Smooth muscle cell (in vitro differentiated cells): ENCODE results near the gene IMMP2L. TPM values are rescaled to one million over a fixed set of nuclear protein-coding genes. Genes with fewer than 3 reads are reported as not detected.

Experiments
- DNase-seq: peaks from one replicate; lab custom pipeline; 2025; ENCODE audit not compliant: unreplicated experiment; lab: John Stamatoyannopoulos, UW
- H2AFZ ChIP-seq: fragments of 200-600 bp; sonication (generic); 2 replicates; pipeline ENCODE4 v1.6.0; 2016; ENCODE audit warnings: antibody characterized with exemption, low read depth, mild to moderate bottlenecking
- H3F3A ChIP-seq: fragments of 200-600 bp; sonication (generic); 2 replicates; pipeline ENCODE4 v1.6.0; 2017; ENCODE audit warnings: antibody characterized with exemption, low read depth
- H3K27ac ChIP-seq: fragments of 200-600 bp; sonication (generic); 2 replicates; pipeline ENCODE4 v1.5.1; 2016; ENCODE audit warnings: low read depth, mild to moderate bottlenecking
- H3K27me3 ChIP-seq: fragments of 200-600 bp; sonication (generic); 2 replicates; pipeline ENCODE4 v1.6.1; 2016; ENCODE audit warnings: low read depth, mild to moderate bottlenecking
- H3K36me3 ChIP-seq: fragments of 200-600 bp; sonication (generic); 2 replicates; pipeline ENCODE4 v1.5.1; 2016; ENCODE audit warnings: low read depth
- H3K4me1 ChIP-seq: fragments of 200-600 bp; sonication (generic); 2 replicates; pipeline ENCODE4 v1.5.1; 2016; ENCODE audit warnings: low read depth
- H3K4me2 ChIP-seq: fragments of 200-600 bp; sonication (generic); 2 replicates; pipeline ENCODE4 v1.6.0; 2016; ENCODE audit warnings: mild to moderate bottlenecking
- H3K4me3 ChIP-seq: fragments of 200-600 bp; sonication (generic); 2 replicates; pipeline ENCODE4 v1.5.1; 2016; ENCODE audit warnings: mild to moderate bottlenecking
- H3K79me2 ChIP-seq: fragments of 200-600 bp; sonication (generic); 2 replicates; pipeline ENCODE4 v1.6.0; 2016; ENCODE audit warnings: low read depth, mild to moderate bottlenecking
- H3K9ac ChIP-seq: fragments of 200-600 bp; sonication (generic); 2 replicates; pipeline ENCODE4 v1.6.0; 2016; ENCODE audit warnings: low read depth
- H3K9me3 ChIP-seq: fragments of 200-600 bp; sonication (generic); replicated peaks from 2 replicates; pipeline ENCODE4 v1.5.1; 2016; ENCODE audit warnings: low read depth
- H4K20me1 ChIP-seq: fragments of 200-600 bp; sonication (generic); 2 replicates; pipeline ENCODE4 v1.6.0; 2016; ENCODE audit warnings: low read depth
- WGBS: methylation state at CpG from one replicate; pipeline ENCODE4 v1.1.7; 2016; ENCODE audit warnings: low lambda C conversion rate; 5-methylcytosine and 5-hydroxymethylcytosine counted together
- polyA plus RNA-seq: library from polyadenylated mRNA; unstranded; fragments of >200 nt; fragmentation: Nextera tagmentation; extraction: Ambion mirVana; gene quantifications from 2 replicates; pipeline ENCODE4 v1.2.1, GENCODE V29; 2016
- total RNA-seq: library from RNA; depleted of rRNA; stranded (reverse); fragments of >200 nt; gene quantifications from 2 replicates; pipeline ENCODE4 v1.2.3, GENCODE V29; 2014
- TF ChIP-seq, protein P1 (sequence below): fragments of 200-600 bp; sonication (generic); IDR thresholded peaks from 2 replicates; pipeline ENCODE4 v1.5.1; 2017; ENCODE audit warnings: borderline replicate concordance, mild to moderate bottlenecking, antibody characterized with exemption; ENCODE audit not compliant: insufficient read depth, poor library complexity, severe bottlenecking

The IMMP2L gene
- total and polyA plus RNA-seq, 2 experiments from 2014 or later: 10.9 to 11.1 TPM

DNA sequence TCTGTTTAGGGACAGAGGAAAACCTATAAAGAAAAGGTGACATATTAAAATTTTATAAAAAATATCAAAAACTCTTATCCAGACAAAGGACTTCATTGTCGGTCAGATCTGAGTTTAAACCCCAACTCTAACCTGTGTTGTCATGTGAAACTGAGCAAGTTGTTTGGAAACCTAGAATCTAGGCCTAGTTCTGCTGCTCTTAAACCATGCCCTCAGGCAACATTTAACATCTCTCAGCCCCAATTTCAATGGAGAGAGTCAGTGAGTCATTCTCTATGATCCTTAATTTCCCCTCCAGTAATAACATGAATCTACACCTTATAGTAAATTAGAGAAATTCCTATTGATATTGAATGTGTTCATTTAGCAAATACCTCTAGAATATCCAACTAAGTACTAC is 192.3 kb downstream of the IMMP2L start:
- Histone ChIP-seq H3K4me3 (no peak overlapping the region), H4K20me1 (no peaks in the 10 kb centered on the region), H3K9me3 (no peaks in the 10 kb centered on the region), H3K9ac (no peak overlapping the region), H3K36me3 (no peaks in the 10 kb centered on the region), H3F3A (no peaks in the 10 kb centered on the region), H3K79me2 (no peaks in the 10 kb centered on the region), H3K4me2 (no peak overlapping the region), H3K27ac (no peak overlapping the region), H2AFZ (no peak overlapping the region), H3K27me3 (no peaks in the 10 kb centered on the region), H3K4me1 (no peaks in the 10 kb centered on the region)
- no peak for DNase-seq
- TF ChIP-seq, protein P1, sequence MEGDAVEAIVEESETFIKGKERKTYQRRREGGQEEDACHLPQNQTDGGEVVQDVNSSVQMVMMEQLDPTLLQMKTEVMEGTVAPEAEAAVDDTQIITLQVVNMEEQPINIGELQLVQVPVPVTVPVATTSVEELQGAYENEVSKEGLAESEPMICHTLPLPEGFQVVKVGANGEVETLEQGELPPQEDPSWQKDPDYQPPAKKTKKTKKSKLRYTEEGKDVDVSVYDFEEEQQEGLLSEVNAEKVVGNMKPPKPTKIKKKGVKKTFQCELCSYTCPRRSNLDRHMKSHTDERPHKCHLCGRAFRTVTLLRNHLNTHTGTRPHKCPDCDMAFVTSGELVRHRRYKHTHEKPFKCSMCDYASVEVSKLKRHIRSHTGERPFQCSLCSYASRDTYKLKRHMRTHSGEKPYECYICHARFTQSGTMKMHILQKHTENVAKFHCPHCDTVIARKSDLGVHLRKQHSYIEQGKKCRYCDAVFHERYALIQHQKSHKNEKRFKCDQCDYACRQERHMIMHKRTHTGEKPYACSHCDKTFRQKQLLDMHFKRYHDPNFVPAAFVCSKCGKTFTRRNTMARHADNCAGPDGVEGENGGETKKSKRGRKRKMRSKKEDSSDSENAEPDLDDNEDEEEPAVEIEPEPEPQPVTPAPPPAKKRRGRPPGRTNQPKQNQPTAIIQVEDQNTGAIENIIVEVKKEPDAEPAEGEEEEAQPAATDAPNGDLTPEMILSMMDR: no peak
- 88% methylated on average over 1 of the region's 1 CpG for WGBS

DNA sequence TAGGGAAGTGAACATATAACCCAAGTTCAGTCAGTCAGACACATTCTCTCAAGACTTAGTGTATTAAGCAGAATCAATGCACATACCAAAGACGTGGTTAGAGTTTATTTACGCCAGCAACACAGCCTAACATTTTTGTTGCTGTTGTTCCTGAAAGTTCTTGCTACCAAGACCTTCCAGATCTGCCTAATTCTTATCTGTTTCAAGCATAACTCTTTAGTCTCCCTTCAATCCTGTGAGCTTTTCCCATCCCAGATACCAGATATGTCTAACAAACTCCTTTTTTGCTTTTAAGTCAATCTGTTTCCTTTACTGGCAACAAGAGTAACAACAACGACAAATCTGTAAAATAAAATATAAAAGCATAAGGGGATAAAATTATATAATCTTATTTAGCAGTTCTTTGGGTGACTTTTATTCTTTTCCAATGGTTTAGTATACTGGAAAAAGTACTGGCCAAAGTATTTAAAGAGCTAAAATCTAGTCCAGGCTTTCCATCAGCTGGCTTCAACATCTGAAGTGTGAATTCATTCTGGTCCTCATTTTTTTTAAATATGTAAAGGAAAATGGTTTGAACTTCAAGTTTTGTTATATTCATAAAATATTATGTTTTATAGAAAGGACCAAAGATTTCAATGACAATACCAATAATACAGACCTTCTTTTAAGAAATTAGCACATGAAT is 193.8 kb downstream of the IMMP2L start:
- TF ChIP-seq, protein P1: no peak
- no peaks in the 10 kb centered on the region for H3F3A ChIP-seq
- no peak overlapping the region for H3K4me2 ChIP-seq
- no peaks in the 10 kb centered on the region for H3K79me2 ChIP-seq
- H3K36me3 ChIP-seq: no peaks in the 10 kb centered on the region
- no peak overlapping the region for H3K27ac ChIP-seq
- no peaks in the 10 kb centered on the region for H3K4me1 ChIP-seq
- no peaks in the 10 kb centered on the region for H3K27me3 ChIP-seq
- H3K9me3 ChIP-seq: no peaks in the 10 kb centered on the region
- no peak overlapping the region for H2AFZ ChIP-seq
- 76% methylated on average over 3 of the region's 3 CpGs for WGBS
- H3K9ac ChIP-seq: no peak overlapping the region
- no peak overlapping the region for H3K4me3 ChIP-seq
- no peak for DNase-seq
- H4K20me1 ChIP-seq: no peaks in the 10 kb centered on the region

DNA sequence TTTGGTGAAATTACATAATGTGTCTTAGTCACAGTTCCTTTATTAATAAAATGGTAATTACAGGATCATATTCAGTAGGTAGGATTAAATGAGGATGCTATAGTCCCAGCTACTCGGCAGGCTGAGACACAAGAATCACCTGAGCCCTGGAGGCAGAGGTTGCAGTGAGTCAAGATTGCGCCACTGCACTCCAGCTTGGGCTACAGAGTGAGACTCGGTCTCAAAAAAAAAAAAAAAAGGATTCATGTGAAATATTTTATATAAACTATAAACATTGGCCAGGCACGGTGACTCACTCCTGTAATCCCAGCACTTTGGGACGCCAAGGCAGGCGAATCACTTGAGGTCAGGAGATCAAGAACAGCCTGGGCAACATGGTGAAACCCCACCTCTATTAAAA is 197.9 kb downstream of the IMMP2L start:
- Histone ChIP-seq H3F3A (no peaks in the 10 kb centered on the region), H3K36me3 (no peaks in the 10 kb centered on the region), H4K20me1 (no peaks in the 10 kb centered on the region), H3K27me3 (no peaks in the 10 kb centered on the region), H3K9me3 (no peaks in the 10 kb centered on the region), H3K27ac (no peak overlapping the region), H3K4me2 (no peak overlapping the region), H3K9ac (no peak overlapping the region), H3K79me2 (no peaks in the 10 kb centered on the region), H3K4me1 (no peaks in the 10 kb centered on the region), H3K4me3 (no peak overlapping the region), H2AFZ (no peak overlapping the region)
- TF ChIP-seq, protein P1: no peak
- WGBS: 67% methylated on average over 6 of the region's 6 CpGs
- DNase-seq: no peak

DNA sequence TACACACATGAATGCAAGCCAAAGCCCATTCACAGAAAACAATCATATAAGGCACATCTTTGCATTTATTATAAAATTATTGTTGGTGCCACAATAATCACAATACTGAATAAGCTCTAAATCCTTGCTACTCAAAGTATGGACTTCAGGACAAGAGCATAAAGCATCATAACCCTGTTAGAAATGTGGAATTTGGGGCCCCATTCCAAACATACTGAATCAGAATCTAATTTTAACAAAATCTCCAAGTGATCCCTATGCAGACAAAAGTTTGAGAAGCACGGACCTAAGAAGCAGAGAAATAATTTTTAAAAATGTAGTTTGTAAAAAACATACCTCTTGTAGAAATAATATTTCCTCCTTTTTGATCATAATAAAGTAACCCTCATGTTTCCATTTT is 199.2 kb downstream of the IMMP2L start:
- H2AFZ ChIP-seq: peak overlapping the region; percentile 32
- no peaks in the 10 kb centered on the region for H3K4me1 ChIP-seq
- TF ChIP-seq, protein P1: no peak
- no peak overlapping the region for H3K4me3 ChIP-seq
- no peaks in the 10 kb centered on the region for H3K9me3 ChIP-seq
- no peaks in the 10 kb centered on the region for H3K27me3 ChIP-seq
- H3K79me2 ChIP-seq: no peaks in the 10 kb centered on the region
- H3K36me3 ChIP-seq: no peaks in the 10 kb centered on the region
- 31% methylated on average over 1 of the region's 1 CpG for WGBS
- peak overlapping the region; percentile 66 for H3K4me2 ChIP-seq
- H3K27ac ChIP-seq: no peak overlapping the region
- no peak overlapping the region for H3K9ac ChIP-seq
- H3F3A ChIP-seq: no peaks in the 10 kb centered on the region
- no peak for DNase-seq
- H4K20me1 ChIP-seq: no peaks in the 10 kb centered on the region
